ENCODE data around the gene ADAT2.
"Not testable (repeated sequence)": the region's sequence is repeated elsewhere in the genome, so short reads cannot be mapped to it uniquely, and the experiment has no call there.

The ADAT2 gene

DNA sequence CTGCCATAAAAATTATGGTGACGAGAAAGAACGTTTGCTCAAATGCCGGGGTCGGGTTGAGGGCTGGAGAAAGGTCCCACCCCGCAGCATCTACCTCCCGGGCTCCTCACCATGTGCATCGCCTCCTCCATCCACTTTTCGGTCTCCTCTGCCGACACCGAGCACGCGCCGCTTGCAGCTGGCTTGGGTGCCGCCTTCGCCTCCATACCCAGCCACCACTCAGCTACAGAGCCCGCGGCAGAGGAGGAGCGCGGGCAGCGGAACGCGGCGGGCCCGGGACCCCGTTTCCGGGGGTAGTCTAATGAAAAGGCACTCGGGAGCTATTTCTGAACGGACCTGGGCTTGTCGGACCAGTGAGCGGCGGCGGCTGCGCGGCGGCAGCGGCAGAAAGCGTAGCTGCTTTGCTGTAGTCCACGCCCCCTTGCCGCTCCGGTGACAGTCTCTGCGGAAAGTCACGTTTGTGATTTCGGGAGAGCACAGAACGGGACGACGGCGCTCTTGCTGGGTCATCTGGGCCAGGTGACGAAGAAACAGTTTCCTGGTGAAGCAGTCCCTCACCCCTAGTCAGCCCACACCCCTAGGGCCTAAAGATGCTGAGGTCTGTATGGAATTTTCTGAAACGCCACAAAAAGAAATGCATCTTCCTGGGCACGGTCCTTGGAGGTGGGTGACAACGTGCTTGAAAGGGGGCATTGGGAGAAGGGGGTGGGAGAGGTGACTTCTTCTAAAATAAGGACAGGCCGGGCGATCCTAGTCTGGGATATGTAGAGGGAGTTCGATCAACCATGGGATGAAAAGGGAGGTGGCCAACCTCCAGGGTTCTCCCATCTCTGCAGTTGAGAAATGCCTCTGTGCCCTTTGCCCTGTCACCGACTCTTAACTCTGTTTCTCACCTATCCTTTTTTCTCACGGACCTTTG, at the start of gene ADAT2, which contains the start of gene PEX3:
Gene ADAT2 (minus strand): TSS at position 243 of the 919 bp plus-strand sequence. CDS start 37 bp downstream, at position 206.
Gene PEX3 (plus strand): TSS at position 353 of the 919 bp plus-strand sequence. CDS start 238 bp downstream, at position 591.
- peak; percentile 89 for DNase-seq

GRCh38 chr6:143498428-143498827, 47.9 kb upstream of the ADAT2 start:
- DNase-seq: no peak

GRCh38 chr6:143496974-143497373, 46.5 kb upstream of the ADAT2 start:
- no peak for DNase-seq

- DNase-seq: no peak
Measured at GRCh38 chr6:143490775-143491174, 40.3 kb upstream of the ADAT2 start.

- no peak for DNase-seq
Measured at GRCh38 chr6:143490244-143490643, 39.7 kb upstream of the ADAT2 start.

- DNase-seq: no peak
Measured at GRCh38 chr6:143486752-143487151, 36.3 kb upstream of the ADAT2 start.

GRCh38 chr6:143485967-143486366, 35.5 kb upstream of the ADAT2 start:
- no peak for DNase-seq

GRCh38 chr6:143482593-143482992, 32.1 kb upstream of the ADAT2 start:
- no peak for DNase-seq

DNA sequence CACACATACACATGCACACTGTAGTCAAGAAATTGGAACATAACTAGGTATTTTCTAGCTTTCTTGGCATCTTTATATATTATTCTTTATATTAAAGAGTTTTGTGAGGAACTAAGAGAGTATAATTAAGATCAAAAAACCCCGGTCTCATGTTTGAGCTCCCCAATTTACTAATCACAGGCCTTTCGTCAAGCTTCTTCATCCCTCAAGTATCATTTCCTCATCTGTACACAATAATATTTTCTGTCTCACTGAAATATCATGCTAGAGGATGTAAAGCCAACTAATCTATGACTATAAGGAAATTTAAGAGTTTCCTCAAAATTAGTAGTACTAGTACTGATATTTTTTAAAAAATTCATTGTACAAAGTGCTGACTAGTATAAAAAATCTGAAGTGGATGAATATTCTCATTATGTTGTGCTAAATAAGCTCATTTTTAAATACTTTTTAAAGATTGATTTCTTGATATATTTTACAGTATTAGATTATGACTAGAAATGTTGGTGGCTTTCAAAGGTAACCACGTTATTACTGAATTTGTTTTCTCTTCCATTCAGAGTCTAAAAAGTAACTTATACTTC, 28.1 kb upstream of the ADAT2 start:
- no peak for DNase-seq

DNA sequence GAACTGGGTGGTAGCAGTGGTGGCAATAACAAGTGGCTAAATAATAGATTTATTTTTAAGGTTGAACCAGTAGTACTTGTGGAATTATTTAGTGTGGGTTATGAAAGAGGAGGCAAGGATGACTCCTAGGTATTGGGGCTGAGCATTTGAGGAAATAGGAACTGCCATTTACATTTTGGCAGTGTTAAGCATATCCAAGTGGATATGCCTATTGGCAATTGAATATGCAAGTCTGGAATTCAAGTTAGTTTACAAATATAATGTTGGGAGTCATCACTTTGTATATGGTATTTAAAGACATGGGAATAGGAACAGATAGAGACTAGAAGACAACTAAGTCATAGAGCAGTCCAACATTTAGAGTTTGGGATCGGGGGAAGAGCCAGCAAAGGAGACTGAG, 26.1 kb upstream of the ADAT2 start:
- DNase-seq: no peak

DNA sequence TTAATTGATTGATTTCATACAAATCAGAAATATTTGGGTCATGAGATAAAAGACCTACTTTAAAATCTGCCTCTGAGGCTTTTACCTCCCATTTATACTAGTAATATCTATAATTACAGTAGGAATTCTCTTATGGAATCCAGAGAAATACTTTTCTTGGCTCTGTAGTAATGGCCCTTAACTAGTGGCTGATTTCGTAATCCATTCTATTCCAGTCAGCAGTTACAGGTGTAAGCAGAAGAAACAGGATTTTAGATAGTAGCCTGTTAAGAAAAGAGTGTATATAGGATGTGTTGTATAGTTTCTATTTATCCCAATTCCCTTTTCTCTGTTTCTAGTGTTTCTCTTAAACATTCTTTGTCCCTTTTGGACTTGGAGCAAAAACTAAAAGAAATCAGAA, 21.3 kb upstream of the ADAT2 start:
- DNase-seq: no peak

GRCh38 chr6:143468823-143469222, 18.3 kb upstream of the ADAT2 start:
- not testable (repeated sequence) for DNase-seq

GRCh38 chr6:143468026-143468425, 17.5 kb upstream of the ADAT2 start:
- no peak for DNase-seq

DNA sequence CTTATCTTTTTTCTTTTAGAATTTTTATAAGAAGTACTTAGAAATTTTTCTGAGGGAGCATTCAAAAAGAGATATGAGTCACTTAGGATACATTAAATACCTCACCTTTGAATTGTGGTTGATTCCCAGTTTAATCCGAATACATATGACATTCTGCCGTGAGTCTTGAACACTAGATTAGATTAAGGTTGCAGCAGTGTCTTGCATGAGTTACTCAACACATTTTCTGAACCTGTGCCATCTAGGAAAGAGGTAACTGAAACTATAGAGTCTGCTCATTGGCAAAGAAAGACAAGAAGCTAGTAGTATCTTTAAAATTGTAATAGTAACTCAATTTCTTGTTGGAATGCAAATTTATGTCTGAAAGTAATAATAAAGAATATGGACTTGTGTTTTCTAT, 15.1 kb upstream of the ADAT2 start:
- DNase-seq: no peak

GRCh38 chr6:143457563-143458359, 7.3 kb upstream of the ADAT2 start:
- DNase-seq: no peak

GRCh38 chr6:143451531-143451930, 1.0 kb upstream of the ADAT2 start:
- DNase-seq: no peak

- DNase-seq: no peak
Measured at GRCh38 chr6:143449714-143450452, 612 bp downstream of the ADAT2 start.

- no peak for DNase-seq
Measured at GRCh38 chr6:143449082-143449713, 1.3 kb downstream of the ADAT2 start.

- DNase-seq: not testable (repeated sequence)
Measured at GRCh38 chr6:143447865-143448264, 2.6 kb downstream of the ADAT2 start.

- no peak for DNase-seq
Measured at GRCh38 chr6:143443096-143443495, 7.4 kb downstream of the ADAT2 start.

DNA sequence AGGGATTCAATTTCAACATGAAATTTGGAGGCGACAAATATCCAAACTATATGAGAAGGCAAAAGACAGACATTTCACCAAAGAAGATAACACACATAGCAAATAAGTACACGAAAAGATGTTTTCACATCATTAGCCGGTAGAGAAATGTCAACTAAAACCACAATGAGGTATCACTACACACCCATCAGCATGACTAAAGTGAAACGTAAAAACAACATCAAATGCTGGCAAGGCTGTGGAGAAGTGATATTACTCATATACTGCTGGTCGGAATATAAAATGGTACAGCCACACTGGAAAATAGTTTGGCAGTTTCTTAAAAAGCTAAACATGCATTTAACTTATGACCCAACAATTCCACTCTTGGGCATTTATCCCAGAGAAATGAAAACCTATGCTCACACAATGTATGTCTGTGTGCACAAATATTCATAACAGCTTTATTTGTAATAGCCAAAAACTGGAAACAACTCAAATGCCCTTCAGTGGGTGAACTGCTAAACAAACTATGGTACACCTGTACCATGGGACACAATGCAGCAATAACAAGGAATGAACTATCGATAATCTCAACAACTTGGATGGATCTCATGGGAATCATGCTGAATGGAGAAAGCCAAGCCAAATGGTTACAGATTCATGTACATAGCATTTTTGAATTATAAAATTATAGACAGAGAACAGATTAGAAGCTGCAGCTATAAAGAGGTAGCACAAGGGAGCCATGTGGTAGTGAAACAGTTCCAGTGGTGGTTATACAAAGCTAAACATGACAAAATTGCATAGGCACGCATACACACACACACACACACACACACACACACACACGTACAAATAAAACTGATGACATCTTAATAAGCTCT, 8.6 kb downstream of the ADAT2 start:
- no peak for DNase-seq

Data from stimulated activated CD4-positive, alpha-beta T cell treated with anti-CD3 and anti-CD28 coated beads, Interleukin-12 subunit alpha, Interleukin-12 subunit beta, amount 100 ng/mL, for 4 hours (primary cell).